ENCODE results near the gene ZNF652.

ZNF652 gene

GRCh38 chr17:49312722-49313121, 49.3 kb downstream of the ZNF652 start:
- no peak overlapping the region for H3K27ac ChIP-seq (ENCODE audit: low read length)

GRCh38 chr17:49299996-49300395, 62.1 kb downstream of the ZNF652 start:
- DNase-seq, result no peak
- no peak overlapping the region for H3K9ac ChIP-seq (ENCODE audit: low read length)

More at GRCh38 chr17:49312722-49313121, 49.3 kb downstream of the ZNF652 start:
- Histone ChIP-seq H3K9me2 (replicated peaks; ENCODE audit: insufficient read depth, low read length) (no peaks in the 10 kb centered on the region), H3K9me3 (replicated peaks; ENCODE audit: insufficient read depth, low read length) (no peaks in the 10 kb centered on the region), H3K4me2 (ENCODE audit: low read depth, low read length) (no peak overlapping the region), H3K36me3 (replicated peaks; ENCODE audit: insufficient read depth, low read length) (no peaks in the 10 kb centered on the region; the same call in 1 of the 2 replicates), H2AFZ (ENCODE audit: low read length) (no peak overlapping the region), H4K20me1 (ENCODE audit: insufficient read depth, low read length) (no peaks in the 10 kb centered on the region), H3K27me3 (replicated peaks; ENCODE audit: insufficient read depth, low read length) (no peaks in the 10 kb centered on the region), H3K4me1 (ENCODE audit: low read length) (peaks cover 4% of the 10 kb centered on the region; the same call in 1 of the 2 replicates), H3K79me2 (ENCODE audit: low read length) (0 out of 2 replicates have a peak, but pooled peaks cover 3% of the 10 kb centered on the region), H3K9ac (ENCODE audit: low read length) (no peak overlapping the region), H3F3A (ENCODE audit: insufficient read depth, low read length) (0 out of 2 replicates have a peak, but pooled peaks cover 9% of the 10 kb centered on the region), H3K4me3 (ENCODE audit: low read length) (no peak overlapping the region)
- no peak for DNase-seq
- TF ChIP-seq EZH2 (optimal IDR thresholded peaks at IDR 0.05; ENCODE audit: low read depth, low read length), result no peak
- TF ChIP-seq CTCF (IDR thresholded peaks at IDR 0.05; ENCODE audit: low read length), result no peak
- no peak for TF ChIP-seq EZH2phosphoT487 (IDR thresholded peaks at IDR 0.05; ENCODE audit: low read length)

GRCh38 chr17:49298371-49298976, 63.6 kb downstream of the ZNF652 start:
- no peaks in the 10 kb centered on the region for H3K9me2 ChIP-seq (replicated peaks; ENCODE audit: insufficient read depth, low read length)

More at GRCh38 chr17:49299996-49300395, 62.1 kb downstream of the ZNF652 start:
- Histone ChIP-seq H3K4me1 (ENCODE audit: low read length) (no peaks in the 10 kb centered on the region), H3K27ac (ENCODE audit: low read length) (no peak overlapping the region), H3K27me3 (replicated peaks; ENCODE audit: insufficient read depth, low read length) (no peaks in the 10 kb centered on the region), H3K9me2 (replicated peaks; ENCODE audit: insufficient read depth, low read length) (no peaks in the 10 kb centered on the region), H3F3A (ENCODE audit: insufficient read depth, low read length) (no peaks in the 10 kb centered on the region), H3K4me2 (ENCODE audit: low read depth, low read length) (no peak overlapping the region), H4K20me1 (ENCODE audit: insufficient read depth, low read length) (no peaks in the 10 kb centered on the region), H2AFZ (ENCODE audit: low read length) (no peak overlapping the region), H3K4me3 (ENCODE audit: low read length) (no peak overlapping the region), H3K79me2 (ENCODE audit: low read length) (no peaks in the 10 kb centered on the region), H3K9me3 (replicated peaks; ENCODE audit: insufficient read depth, low read length) (no peaks in the 10 kb centered on the region), H3K36me3 (replicated peaks; ENCODE audit: insufficient read depth, low read length) (no peaks in the 10 kb centered on the region; the same call in 1 of the 2 replicates)
- TF ChIP-seq EZH2 (optimal IDR thresholded peaks at IDR 0.05; ENCODE audit: low read depth, low read length) (no peak), EZH2phosphoT487 (IDR thresholded peaks at IDR 0.05; ENCODE audit: low read length) (no peak), CTCF (IDR thresholded peaks at IDR 0.05; ENCODE audit: low read length) (no peak)

More at GRCh38 chr17:49298371-49298976, 63.6 kb downstream of the ZNF652 start:
- H4K20me1 ChIP-seq (ENCODE audit: insufficient read depth, low read length), result no peaks in the 10 kb centered on the region
- no peak for DNase-seq
- no peak overlapping the region for H3K4me3 ChIP-seq (ENCODE audit: low read length)
- H3F3A ChIP-seq (ENCODE audit: insufficient read depth, low read length), result no peaks in the 10 kb centered on the region
- no peak overlapping the region for H3K9ac ChIP-seq (ENCODE audit: low read length)
- no peaks in the 10 kb centered on the region for H3K9me3 ChIP-seq (replicated peaks; ENCODE audit: insufficient read depth, low read length)
- H3K36me3 ChIP-seq (replicated peaks; ENCODE audit: insufficient read depth, low read length), result no peaks in the 10 kb centered on the region; the same call in 1 of the 2 replicates
- no peaks in the 10 kb centered on the region for H3K27me3 ChIP-seq (replicated peaks; ENCODE audit: insufficient read depth, low read length)
- H2AFZ ChIP-seq (ENCODE audit: low read length), result no peak overlapping the region
- H3K79me2 ChIP-seq (ENCODE audit: low read length), result no peaks in the 10 kb centered on the region
- no peak overlapping the region for H3K4me2 ChIP-seq (ENCODE audit: low read depth, low read length)
- no peak for TF ChIP-seq EZH2phosphoT487 (IDR thresholded peaks at IDR 0.05; ENCODE audit: low read length)
- no peak for TF ChIP-seq CTCF (IDR thresholded peaks at IDR 0.05; ENCODE audit: low read length)
- no peak for TF ChIP-seq EZH2 (optimal IDR thresholded peaks at IDR 0.05; ENCODE audit: low read depth, low read length)
- H3K4me1 ChIP-seq (ENCODE audit: low read length), result no peaks in the 10 kb centered on the region
- H3K27ac ChIP-seq (ENCODE audit: low read length), result no peak overlapping the region
